B cell (primary cell): Measurements from ENCODE around the gene FBXO15.

Experiments used
- EZH2 ChIP-seq: IDR thresholded peaks from 2 replicates; pipeline ENCODE4 v1.6.1; 2012; ENCODE audit warnings: borderline replicate concordance, low read depth, mild to moderate bottlenecking, moderate library complexity, low read length; ENCODE audit not compliant: insufficient read depth, poor library complexity, severe bottlenecking
- TF ChIP-seq, protein P1 (sequence below): fragments of 200-600 bp; IDR thresholded peaks from one replicate; pipeline ENCODE4 v1.8.0; 2022; ENCODE audit warnings: antibody characterized with exemption, mild to moderate bottlenecking

DNA sequence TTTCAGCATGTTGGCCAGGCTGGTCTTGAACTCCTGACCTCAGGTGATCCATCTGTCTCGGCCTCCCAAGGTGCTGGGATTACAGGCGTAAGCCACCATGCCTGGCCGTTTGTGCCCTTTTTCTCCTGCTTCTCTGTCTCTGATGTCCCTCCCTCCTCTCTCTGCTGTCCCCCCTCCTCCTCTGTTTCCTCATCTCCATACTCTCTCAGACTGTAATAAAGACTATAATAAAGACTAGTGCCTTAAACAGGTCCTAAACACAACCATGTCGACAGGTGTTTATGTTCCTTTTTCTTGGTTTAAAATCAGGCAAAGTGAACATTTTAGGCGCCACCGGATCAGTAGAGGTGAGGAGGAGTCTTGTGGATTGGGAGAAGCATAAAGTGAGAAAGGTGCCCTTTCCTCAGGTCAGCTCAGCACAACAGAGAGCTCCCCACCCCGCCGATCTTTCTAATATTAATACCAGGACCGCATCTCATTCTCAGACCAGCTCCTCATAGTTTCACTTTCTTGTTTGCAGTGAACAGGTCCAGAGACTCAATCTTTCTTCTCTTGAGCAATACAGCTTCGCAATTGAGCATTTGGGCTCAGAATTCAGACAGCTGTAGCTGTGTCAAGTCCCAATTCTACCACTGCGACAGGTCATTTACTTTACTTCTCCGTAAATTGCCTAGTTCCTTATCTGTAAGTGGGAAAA lies 24.4 kb upstream of the FBXO15 start:
- TF ChIP-seq, protein P1, sequence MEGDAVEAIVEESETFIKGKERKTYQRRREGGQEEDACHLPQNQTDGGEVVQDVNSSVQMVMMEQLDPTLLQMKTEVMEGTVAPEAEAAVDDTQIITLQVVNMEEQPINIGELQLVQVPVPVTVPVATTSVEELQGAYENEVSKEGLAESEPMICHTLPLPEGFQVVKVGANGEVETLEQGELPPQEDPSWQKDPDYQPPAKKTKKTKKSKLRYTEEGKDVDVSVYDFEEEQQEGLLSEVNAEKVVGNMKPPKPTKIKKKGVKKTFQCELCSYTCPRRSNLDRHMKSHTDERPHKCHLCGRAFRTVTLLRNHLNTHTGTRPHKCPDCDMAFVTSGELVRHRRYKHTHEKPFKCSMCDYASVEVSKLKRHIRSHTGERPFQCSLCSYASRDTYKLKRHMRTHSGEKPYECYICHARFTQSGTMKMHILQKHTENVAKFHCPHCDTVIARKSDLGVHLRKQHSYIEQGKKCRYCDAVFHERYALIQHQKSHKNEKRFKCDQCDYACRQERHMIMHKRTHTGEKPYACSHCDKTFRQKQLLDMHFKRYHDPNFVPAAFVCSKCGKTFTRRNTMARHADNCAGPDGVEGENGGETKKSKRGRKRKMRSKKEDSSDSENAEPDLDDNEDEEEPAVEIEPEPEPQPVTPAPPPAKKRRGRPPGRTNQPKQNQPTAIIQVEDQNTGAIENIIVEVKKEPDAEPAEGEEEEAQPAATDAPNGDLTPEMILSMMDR = no peak
- TF ChIP-seq EZH2 = no peak
